ENCODE results near the gene B4GALT2. TPM values are rescaled to one million over a fixed set of nuclear protein-coding genes. Genes with fewer than 3 reads are reported as not detected.

The B4GALT2 gene
- total and polyA plus RNA-seq, 9 of the 15 experiments (the other 6 are each of a cell fraction or from before 2014, with no cell fraction given), result 1.3 to 86.8 (median 43.8) TPM

- TF ChIP-seq MLX (CRISPR knock-in tag; conservative IDR thresholded peaks at IDR 0.05) (no peak), MIER1 (IDR thresholded peaks at IDR 0.05; ENCODE audit: low read depth) (no peak), BRCA1 (IDR thresholded peaks at IDR 0.05) (no peak), BRCA1 (CRISPR knock-in tag; IDR thresholded peaks at IDR 0.05) (no peak), POLR2AphosphoS5 (IDR thresholded peaks at IDR 0.05; ENCODE audit: control insufficient read depth, insufficient read depth, low read depth, low read length) (no peak), ZBTB49 (CRISPR knock-in tag; IDR thresholded peaks at IDR 0.05; ENCODE audit: borderline replicate concordance) (no peak), MCM5 (IDR thresholded peaks at IDR 0.05; ENCODE audit: low read depth) (no peak), DLX4 (CRISPR knock-in tag; IDR thresholded peaks at IDR 0.05) (no peak), KAT2B (IDR thresholded peaks at IDR 0.05; ENCODE audit: low read depth, low read length) (no peak), XRCC4 (IDR thresholded peaks at IDR 0.05; ENCODE audit: extremely low read depth, insufficient read depth, insufficient read length) (no peak), ZNF830 (CRISPR knock-in tag; IDR thresholded peaks at IDR 0.05) (no peak), NCOR1 (IDR thresholded peaks at IDR 0.05) (no peak), FOXJ2 (tag; IDR thresholded peaks at IDR 0.05) (no peak), CBX8 (IDR thresholded peaks at IDR 0.05; ENCODE audit: borderline replicate concordance, extremely low read depth, low read depth, low read length, poor library complexity, severe bottlenecking) (no peak), THRB (CRISPR knock-in tag; conservative IDR thresholded peaks at IDR 0.05) (0 out of 2 replicates have a peak, but pooled peaks have one; percentile 40), MYBL2 (IDR thresholded peaks at IDR 0.05; ENCODE audit: low read depth) (no peak), MYBL2 (CRISPR knock-in tag; IDR thresholded peaks at IDR 0.05; ENCODE audit: borderline replicate concordance) (no peak), ZNF436 (CRISPR knock-in tag; IDR thresholded peaks at IDR 0.05) (no peak), TFE3 (CRISPR knock-in tag; IDR thresholded peaks at IDR 0.05) (no peak), NR2C1 (IDR thresholded peaks at IDR 0.05) (no peak), NR2C1 (tag; IDR thresholded peaks at IDR 0.05) (no peak), SMAD2 (IDR thresholded peaks at IDR 0.05; ENCODE audit: low read depth, low read length) (no peak)
Measured at GRCh38 chr1:44029911-44030604, 51.0 kb downstream of the B4GALT2 start (continued).

All from K562 (cell line).